HepG2 (cell line): Measurements from ENCODE around the gene RNF150. TPM values are rescaled to one million over a fixed set of nuclear protein-coding genes. Genes with fewer than 3 reads are reported as not detected.

Source experiments
- ATAC-seq: fragments of 200-7000 bp; cut with Tn5 transposase; 3 replicates; pipeline ENCODE4 v1.9.1; 2020; ENCODE audit warnings: mild to moderate bottlenecking, moderate library complexity
- BruUV-seq: library from RNA; stranded (reverse); fragments of 400-500 nt; replicated peaks from 2 replicates; lab custom pipeline; 2021; lab: Mats Ljungman, UMichigan
- CTCF ChIA-PET: fragments of 300-600 bp; formaldehyde crosslinking; extraction: SDS; loops from one replicate; lab custom pipeline; 2021; ENCODE audit warnings: low total read pairs, inconsistent platforms, low intra/inter-chr PET ratio; lab: Yijun Ruan, JAX
- POLR2A ChIA-PET: fragments of 350-600 bp; sonication (Branson Sonifier 250); formaldehyde crosslinking; loops from one replicate; lab custom pipeline; 2020; ENCODE audit warnings: antibody characterized with exemption, inconsistent platforms; lab: Yijun Ruan, JAX
- DNase-seq: peaks from one replicate; pipeline ENCODE4 v3.0.0-alpha.2; 2015; ENCODE audit warnings: low spot score
- FAIRE-seq: peaks from 3 replicates; lab custom pipeline; 2011; peaks lifted over from hg19 to GRCh38; lab: Jason Lieb, UNC
- H2AFZ ChIP-seq: one replicate; pipeline ENCODE4 v1.6.1; 2011; ENCODE audit warnings: low read length, inconsistent platforms
- H3K27ac ChIP-seq: fragments of 300-600 bp; 3 replicates; pipeline ENCODE4 v1.8.0; 2011; ENCODE audit warnings: mixed run types, mild to moderate bottlenecking, mixed read lengths, low read length, inconsistent platforms; ENCODE audit not compliant: insufficient read depth; ENCODE audit errors: extremely low read length
- H3K27me3 ChIP-seq, 2 experiments: fragments of 200-600 bp in 1 of 2; 2 replicates in 1 of 2; 3 replicates in 1 of 2; pipeline versions ENCODE4 v1.6.0 to v1.8.0; 2011; ENCODE audit warnings: low read length in 2 of 2, mild to moderate bottlenecking in 2 of 2, moderate library complexity in 2 of 2, inconsistent platforms in 1 of 2; ENCODE audit not compliant: insufficient read depth in 2 of 2, control insufficient read depth in 1 of 2
- H3K36me3 ChIP-seq, 2 experiments: fragments of 200-600 bp in 1 of 2; replicated peaks in 1 of 2; 2 replicates in 1 of 2; 3 replicates in 1 of 2; pipeline versions ENCODE4 v1.5.1 to v1.8.0; 2011; ENCODE audit warnings: low read length in 2 of 2, inconsistent platforms in 1 of 2; ENCODE audit not compliant: insufficient read depth in 2 of 2, control insufficient read depth in 1 of 2
- H3K4me1 ChIP-seq: 2 replicates; pipeline ENCODE4 v1.5.1; 2012; ENCODE audit warnings: low read length, inconsistent platforms; ENCODE audit not compliant: insufficient read depth
- H3K4me2 ChIP-seq: 2 replicates; pipeline ENCODE4 v1.6.0; 2011; ENCODE audit warnings: low read depth, low read length, inconsistent platforms
- H3K4me3 ChIP-seq, 3 experiments: fragments of 200-600 bp in 1 of 3; sonication (generic), shearing (Covaris generic) in 1 of 3; replicated peaks in 1 of 3; 2 replicates each; pipeline ENCODE4 v1.5.1; 2011 to 2016; ENCODE audit warnings: low read length in 3 of 3, inconsistent platforms in 2 of 3, low read depth in 2 of 3, mild to moderate bottlenecking in 2 of 3, control low read depth in 1 of 3, mixed read lengths in 1 of 3; ENCODE audit not compliant: insufficient read depth in 1 of 3
- H3K79me2 ChIP-seq: one replicate; pipeline ENCODE4 v1.6.1; 2011; ENCODE audit warnings: low read length, inconsistent platforms; ENCODE audit not compliant: insufficient read depth
- H3K9ac ChIP-seq: 2 replicates; pipeline ENCODE4 v1.6.0; 2011; ENCODE audit warnings: mild to moderate bottlenecking, low read depth, low read length, inconsistent platforms; ENCODE audit not compliant: insufficient read depth
- H3K9me3 ChIP-seq: 2 replicates; pipeline ENCODE4 v1.5.1; 2012; ENCODE audit warnings: mild to moderate bottlenecking, low read length
- H4K20me1 ChIP-seq: 2 replicates; pipeline ENCODE4 v1.6.0; 2011; ENCODE audit warnings: inconsistent platforms, mild to moderate bottlenecking, low read length, moderate library complexity; ENCODE audit not compliant: insufficient read depth
- CREM ChIP-seq, 2 experiments: sonication (generic) in 1 of 2; formaldehyde crosslinking in 1 of 2; IDR thresholded peaks; 2 replicates each; pipeline versions ENCODE4 v1.4.0 to v1.6.1; 2016 to 2020; ENCODE audit warnings: antibody characterized with exemption in 1 of 2, mild to moderate bottlenecking in 1 of 2, missing genetic modification reagents in 1 of 2
- FOXJ3 ChIP-seq: sonication (generic); formaldehyde crosslinking; IDR thresholded peaks from 2 replicates; pipeline ENCODE4 v1.4.0; 2020; ENCODE audit warnings: missing genetic modification reagents, mild to moderate bottlenecking, borderline replicate concordance
- GATAD2A ChIP-seq: IDR thresholded peaks from 2 replicates; pipeline ENCODE4 v1.6.1; 2016
- MAFG ChIP-seq: sonication (generic); formaldehyde crosslinking; IDR thresholded peaks from 2 replicates; pipeline ENCODE4 v1.5.1; 2020; ENCODE audit warnings: mild to moderate bottlenecking, missing genetic modification reagents
- PAX8 ChIP-seq: sonication (generic); formaldehyde crosslinking; IDR thresholded peaks from 2 replicates; pipeline ENCODE4 v1.8.0; 2022; ENCODE audit warnings: mild to moderate bottlenecking, missing genetic modification reagents, borderline replicate concordance
- WGBS: methylation state at CpG from one replicate; pipeline ENCODE4 v1.1.6; 2017; ENCODE audit warnings: low lambda C conversion rate; 5-methylcytosine and 5-hydroxymethylcytosine counted together
- in situ Hi-C: cut with HindIII; loops from 2 replicates; pipeline ENCODE4 v1.10.0; 2017; ENCODE audit warnings: low pct_unique_long_range_greater_than_20kb; ENCODE audit not compliant: extremely low pct_ligation_motif_present
- intact Hi-C: fragments of 100-400 bp; cut with micrococcal nuclease; formaldehyde crosslinking; loops from one replicate; pipeline ENCODE4 v1.10.0; 2022; ENCODE audit not compliant: unreplicated experiment
- polyA plus RNA-seq, 8 experiments: library from polyadenylated mRNA; depleted of rRNA in 3 of 8; stranded (reverse) in 7 of 8; unstranded in 1 of 8; fragments of >200 nt; fragmentation: Illumina TruSeq in 4 of 8; extraction: Trizol in 4 of 8; gene quantifications; 2 replicates each; pipeline versions ENCODE4 v1.2.1 to v1.2.3, GENCODE V29; 2011 to 2016; ENCODE audit warnings: low read depth in 4 of 8, missing spikeins in 1 of 8, mixed read lengths in 1 of 8; ENCODE audit not compliant: insufficient read depth in 1 of 8
- total RNA-seq, 5 experiments: library from RNA; depleted of rRNA; stranded (reverse); fragments of >200 nt; fragmentation: Illumina TruSeq; extraction: Trizol; gene quantifications; 2 replicates each; pipeline ENCODE4 v1.2.3, GENCODE V29; 2016; ENCODE audit warnings: low read depth in 1 of 5
- TF ChIP-seq, protein P1 (sequence below): sonication (generic); formaldehyde crosslinking; IDR thresholded peaks from 2 replicates; pipeline ENCODE4 v1.4.0; 2020; ENCODE audit warnings: missing genetic modification reagents, borderline replicate concordance

RNF150 gene
- total and polyA plus RNA-seq, 2 of the 13 experiments (the other 11 are each of a cell fraction or from before 2014, with no cell fraction given): 0.02 to 0.03 TPM

GRCh38 chr4:140870427-140870826, 262.8 kb downstream of the RNF150 start:
- H3K9ac ChIP-seq: no peak overlapping the region
- peaks cover 0 to 6% of the 10 kb centered on the region in 2 experiments; a peak in 1 of 5 replicates for H3K27me3 ChIP-seq
- no peaks in the 10 kb centered on the region for H3K36me3 ChIP-seq
- no peak overlapping the region for H3K27ac ChIP-seq
- DNase-seq (no peak), ATAC-seq (no peak), FAIRE-seq (no peak)
- ChIA-PET POLR2A (no interaction called here), CTCF (no interaction called here)
- H3K79me2 ChIP-seq: no peaks in the 10 kb centered on the region
- intact Hi-C loops (no loop called here), in situ Hi-C loops (no loop called here)
- H3K9me3 ChIP-seq: no peaks in the 10 kb centered on the region
- H2AFZ ChIP-seq: no peak overlapping the region
- no peaks in the 10 kb centered on the region for H3K4me1 ChIP-seq
- no peaks in the 10 kb centered on the region for H4K20me1 ChIP-seq
- 3% methylated on average over 5 of the region's 5 CpGs for WGBS
- TF ChIP-seq, protein P1, sequence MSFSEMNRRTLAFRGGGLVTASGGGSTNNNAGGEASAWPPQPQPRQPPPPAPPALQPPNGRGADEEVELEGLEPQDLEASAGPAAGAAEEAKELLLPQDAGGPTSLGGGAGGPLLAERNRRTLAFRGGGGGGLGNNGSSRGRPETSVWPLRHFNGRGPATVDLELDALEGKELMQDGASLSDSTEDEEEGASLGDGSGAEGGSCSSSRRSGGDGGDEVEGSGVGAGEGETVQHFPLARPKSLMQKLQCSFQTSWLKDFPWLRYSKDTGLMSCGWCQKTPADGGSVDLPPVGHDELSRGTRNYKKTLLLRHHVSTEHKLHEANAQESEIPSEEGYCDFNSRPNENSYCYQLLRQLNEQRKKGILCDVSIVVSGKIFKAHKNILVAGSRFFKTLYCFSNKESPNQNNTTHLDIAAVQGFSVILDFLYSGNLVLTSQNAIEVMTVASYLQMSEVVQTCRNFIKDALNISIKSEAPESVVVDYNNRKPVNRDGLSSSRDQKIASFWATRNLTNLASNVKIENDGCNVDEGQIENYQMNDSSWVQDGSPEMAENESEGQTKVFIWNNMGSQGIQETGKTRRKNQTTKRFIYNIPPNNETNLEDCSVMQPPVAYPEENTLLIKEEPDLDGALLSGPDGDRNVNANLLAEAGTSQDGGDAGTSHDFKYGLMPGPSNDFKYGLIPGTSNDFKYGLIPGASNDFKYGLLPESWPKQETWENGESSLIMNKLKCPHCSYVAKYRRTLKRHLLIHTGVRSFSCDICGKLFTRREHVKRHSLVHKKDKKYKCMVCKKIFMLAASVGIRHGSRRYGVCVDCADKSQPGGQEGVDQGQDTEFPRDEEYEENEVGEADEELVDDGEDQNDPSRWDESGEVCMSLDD (CRISPR knock-in tag): no peak
- TF ChIP-seq GATAD2A (CRISPR knock-in tag) (no peak), MAFG (CRISPR knock-in tag) (no peak), CREM (IDR thresholded peaks at IDR 0.05) (no peak), CREM (CRISPR knock-in tag; IDR thresholded peaks at IDR 0.05) (no peak)
- no peak overlapping the region for H3K4me2 ChIP-seq
- BruUV-seq: no TSS peak
- H3K4me3 ChIP-seq: no peak overlapping the region

GRCh38 chr4:140869446-140869845, 263.8 kb downstream of the RNF150 start:
- H4K20me1 ChIP-seq: no peaks in the 10 kb centered on the region
- FAIRE-seq (no peak), DNase-seq (no peak), ATAC-seq (no peak)
- H3K4me3 ChIP-seq: no peak overlapping the region
- no peaks in the 10 kb centered on the region for H3K9me3 ChIP-seq
- no peak overlapping the region for H3K27ac ChIP-seq
- CTCF ChIA-PET: no interaction called here
- no TSS peak for BruUV-seq
- intact Hi-C loops: no loop called here
- 4% methylated on average over 1 of the region's 1 CpG for WGBS
- no peaks in the 10 kb centered on the region for H3K4me1 ChIP-seq
- peaks cover 0 to 11% of the 10 kb centered on the region in 2 experiments; a peak in 1 of 5 replicates for H3K27me3 ChIP-seq
- in situ Hi-C loops: no loop called here
- H2AFZ ChIP-seq: no peak overlapping the region
- TF ChIP-seq PAX8 (CRISPR knock-in tag) (no peak), FOXJ3 (no peak)
- H3K79me2 ChIP-seq: no peaks in the 10 kb centered on the region
- no peak overlapping the region for H3K9ac ChIP-seq
- no peak overlapping the region for H3K4me2 ChIP-seq
- POLR2A ChIA-PET: no interaction called here
- no peaks in the 10 kb centered on the region for H3K36me3 ChIP-seq
